Lung (tissue), 12 donors: ENCODE data around the gene DUSP16. TPM values are rescaled to one million over a fixed set of nuclear protein-coding genes. Genes with fewer than 3 reads are reported as not detected.
A peak's percentile ranks its signal among the peaks of the same experiment; 100 is the strongest.

Experiments used
- ATAC-seq: fragments of 200-7000 bp; cut with Tn5 transposase; one replicate; pipeline ENCODE4 v1.9.1; 2020; ENCODE audit warnings: moderate number of reproducible peaks; ENCODE audit not compliant: insufficient read depth, low FRiP score
- DNase-seq, 3 donors: peaks; one replicate each; pipeline ENCODE4 v3.0.0-alpha.2; 2013 to 2017
- H3K27ac ChIP-seq, 2 donors: one replicate each; pipeline ENCODE4 v1.5.1; 2013; ENCODE audit warnings: mild to moderate bottlenecking in 2 of 2, moderate library complexity in 2 of 2, control low read depth in 1 of 2, inconsistent platforms in 1 of 2, low read depth in 1 of 2, low read length in 1 of 2
- H3K27me3 ChIP-seq, 3 donors: one replicate each; pipeline ENCODE4 v1.5.1; 2013; ENCODE audit warnings: low read length in 2 of 3; ENCODE audit not compliant: control insufficient read depth in 3 of 3, insufficient read depth in 3 of 3
- H3K36me3 ChIP-seq, 4 donors: one replicate each; pipeline ENCODE4 v1.5.1; 2013; ENCODE audit warnings: low read length in 4 of 4, mild to moderate bottlenecking in 1 of 4, moderate library complexity in 1 of 4; ENCODE audit not compliant: control insufficient read depth in 4 of 4, insufficient read depth in 4 of 4
- H3K4me1 ChIP-seq, 5 donors: one replicate each; pipeline ENCODE4 v1.5.1; 2013; ENCODE audit warnings: low read length in 5 of 5, mild to moderate bottlenecking in 2 of 5, moderate library complexity in 1 of 5; ENCODE audit not compliant: control insufficient read depth in 5 of 5, insufficient read depth in 5 of 5
- H3K4me3 ChIP-seq: one replicate; pipeline ENCODE4 v1.5.1; 2013; ENCODE audit warnings: mild to moderate bottlenecking, control low read depth, moderate library complexity
- H3K9ac ChIP-seq, 2 donors: one replicate each; pipeline ENCODE4 v1.5.1; 2013; ENCODE audit warnings: low read length in 2 of 2, control low read depth in 1 of 2; ENCODE audit not compliant: insufficient read depth in 1 of 2
- H3K9me3 ChIP-seq, 4 donors: one replicate each; pipeline ENCODE4 v1.5.1; 2013; ENCODE audit warnings: low read length in 3 of 4, mild to moderate bottlenecking in 1 of 4, moderate library complexity in 1 of 4; ENCODE audit not compliant: control insufficient read depth in 4 of 4, insufficient read depth in 3 of 4
- CTCF ChIP-seq: IDR thresholded peaks from 2 replicates; pipeline ENCODE4 v1.5.1; 2012; ENCODE audit warnings: mild to moderate bottlenecking; ENCODE audit errors: control extremely low read depth, extremely low read depth
- WGBS, 2 donors: extraction: QIAGEN DNeasy Blood & Tissue Kit; methylation state at CpG; one replicate each; pipeline ENCODE4 v1.1.7; 2013; 5-methylcytosine and 5-hydroxymethylcytosine counted together
- polyA plus RNA-seq, 2 donors: library from polyadenylated mRNA; stranded (reverse); fragments of 200-250 nt; gene quantifications; one replicate each; pipeline ENCODE4 v1.2.1, GENCODE V29; 2013
- total RNA-seq, 2 donors: library from RNA; depleted of rRNA in 1 of 2; stranded (reverse); fragments of >200 nt in 1 of 2; gene quantifications; one replicate each; pipeline ENCODE4 v1.2.1, GENCODE V29; 2014 to 2021
- donor health status: control.
- donor health status: control.
- donor health status: Bipolar disorder and iron deficiency.
- donor health status: healthy.
- donor health status: DM: yes; HTN: yes; CAD: no.

Gene DUSP16
- total and polyA plus RNA-seq, 4 donors: 11.1 to 40.0 (median 25.8) TPM

GRCh38 chr12:12586879-12587675, 24.4 kb upstream of the DUSP16 start:
- Histone ChIP-seq H3K9me3 (no peaks in the 10 kb centered on the region), H3K4me3 (no peak overlapping the region), H3K36me3 (no peaks in the 10 kb centered on the region), H3K4me1 (no peaks in the 10 kb centered on the region), H3K27me3 (peaks cover 0 to 3% (median 0%) of the 10 kb centered on the region in 3 donors), H3K9ac (no peak overlapping the region), H3K27ac (no peak overlapping the region)
- no peak for TF ChIP-seq CTCF
- ATAC-seq (no peak), DNase-seq (peak in 1 of 3 donors; percentile 42)
- 79 to 89% methylated on average over 8 of the region's 8 CpGs for WGBS, 2 donors

- Histone ChIP-seq H3K27me3 (peaks cover 0 to 3% (median 0%) of the 10 kb centered on the region in 3 donors), H3K36me3 (no peaks in the 10 kb centered on the region), H3K9me3 (no peaks in the 10 kb centered on the region), H3K9ac (no peak overlapping the region), H3K4me1 (no peaks in the 10 kb centered on the region), H3K4me3 (no peak overlapping the region), H3K27ac (no peak overlapping the region)
- ATAC-seq (no peak), DNase-seq (no peak)
- TF ChIP-seq CTCF: no peak
- 79 to 85% methylated on average over 2 of the region's 2 CpGs for WGBS, 2 donors
These were observed 22.6 kb upstream of the DUSP16 start for GRCh38 chr12:12585115-12585863.

GRCh38 chr12:12583510-12584178, 21.0 kb upstream of the DUSP16 start:
- H3K4me3 ChIP-seq: no peak overlapping the region
- 77 to 86% methylated on average over 5 of the region's 5 CpGs for WGBS, 2 donors
- no peaks in the 10 kb centered on the region for H3K36me3 ChIP-seq
- no peaks in the 10 kb centered on the region for H3K9me3 ChIP-seq
- TF ChIP-seq CTCF: no peak
- H3K27me3 ChIP-seq: no peaks in the 10 kb centered on the region
- no peaks in the 10 kb centered on the region for H3K4me1 ChIP-seq
- no peak overlapping the region for H3K9ac ChIP-seq
- H3K27ac ChIP-seq: no peak overlapping the region
- no peak for ATAC-seq
- DNase-seq: no peak
